Measurements from ENCODE around the gene SKOR2. TPM values are rescaled to one million over a fixed set of nuclear protein-coding genes. Genes with fewer than 3 reads are reported as not detected.

SKOR2 gene
- total and polyA plus RNA-seq, 9 of the 15 experiments (the other 6 are each of a cell fraction or from before 2014, with no cell fraction given) = not detected

- no peak overlapping the region for H3K9ac ChIP-seq (ENCODE audit: insufficient read depth in 1 of 2, low read depth in 2 of 2, low read length in 2 of 2)
- H3K9me1 ChIP-seq (ENCODE audit: control insufficient read depth, insufficient read depth, low read length) = no peaks in the 10 kb centered on the region
- FAIRE-seq (no peak), DNase-seq (ENCODE audit: extremely low read depth in 1 of 4, low spot score in 3 of 4) (no peak), ATAC-seq (no peak)
- H3K79me2 ChIP-seq (ENCODE audit: control insufficient read depth, insufficient read depth, low read length) = no peaks in the 10 kb centered on the region
- H3K4me2 ChIP-seq (ENCODE audit: insufficient read depth, low read length) = no peak overlapping the region
- H3K4me1 ChIP-seq (replicated peaks in 1 of 2; ENCODE audit: control insufficient read depth in 2 of 2, insufficient read depth in 2 of 2, low read length in 2 of 2) = no peaks in the 10 kb centered on the region
- intact Hi-C loops (cut with micrococcal nuclease) = no loop called here
- in situ Hi-C loops (cut with MboI) = no loop called here
- ChIA-PET POLR2A (no interaction called here), CTCF (ENCODE audit: low intra/inter-chr PET ratio) (no interaction called here)
- no peaks in the 10 kb centered on the region for H3K36me3 ChIP-seq (ENCODE audit: control insufficient read depth, insufficient read depth, low read length)
- 2% methylated on average over 7 of the region's 7 CpGs for WGBS (ENCODE audit: insufficient coverage, low coverage, missing lambda C conversion rate)
- TF ChIP-seq DLX4 (CRISPR knock-in tag; IDR thresholded peaks at IDR 0.05) (no peak), RBM14 (IDR thresholded peaks at IDR 0.05; ENCODE audit: borderline replicate concordance, insufficient read depth, low read depth, low read length) (no peak), VEZF1 (CRISPR knock-in tag; IDR thresholded peaks at IDR 0.05) (peak; percentile 17; the same call in 1 of the 2 replicates)
- H3K4me3 ChIP-seq = no peak overlapping the region
- no TSS peak for BruUV-seq (replicated peaks)
- no peak overlapping the region for H2AFZ ChIP-seq (ENCODE audit: low read depth, low read length)
- H3K9me3 ChIP-seq (replicated peaks; ENCODE audit: control insufficient read depth, insufficient read depth, low read depth, low read length) = no peaks in the 10 kb centered on the region
- no peaks in the 10 kb centered on the region for H3K27me3 ChIP-seq (ENCODE audit: control insufficient read depth in 2 of 2, insufficient read depth in 2 of 2, low read length in 2 of 2)
- no peak overlapping the region for H3K27ac ChIP-seq (ENCODE audit: extremely low read depth, low read depth, low read length)
- H4K20me1 ChIP-seq (replicated peaks; ENCODE audit: control insufficient read depth, insufficient read depth, low read length) = no peaks in the 10 kb centered on the region
Observed at GRCh38 chr18:47285456-47285855, 34.0 kb upstream of the SKOR2 start.
